ENCODE data around the gene BMF. TPM values are rescaled to one million over a fixed set of nuclear protein-coding genes. Genes with fewer than 3 reads are reported as not detected.
"Not testable (repeated sequence)": the region's sequence is repeated elsewhere in the genome, so short reads cannot be mapped to it uniquely, and the experiment has no call there.

Gene BMF
- total RNA-seq, 1 donor from 2014 or later = 46.6 TPM

- TF ChIP-seq CTCF (IDR thresholded peaks at IDR 0.05) = no peak
- no peak overlapping the region for H3K27ac Mint-ChIP-seq (ENCODE audit: unreplicated experiment)
- DNase-seq (ENCODE audit: extremely low spot score, unreplicated experiment) = no peak
- peaks cover 6% of the 10 kb centered on the region for H3K27me3 Mint-ChIP-seq (ENCODE audit: unreplicated experiment)
- H3K36me3 Mint-ChIP-seq (ENCODE audit: unreplicated experiment) = no peaks in the 10 kb centered on the region
- H3K9me3 Mint-ChIP-seq (ENCODE audit: unreplicated experiment) = no peaks in the 10 kb centered on the region
- H3K4me3 Mint-ChIP-seq (ENCODE audit: unreplicated experiment) = no peak overlapping the region
- no peaks in the 10 kb centered on the region for H3K4me1 Mint-ChIP-seq (ENCODE audit: unreplicated experiment)
These were observed 28.9 kb upstream of the BMF start for GRCh38 chr15:40137303-40138200.

- H3K36me3 Mint-ChIP-seq (ENCODE audit: unreplicated experiment) = no peaks in the 10 kb centered on the region
- H3K4me1 Mint-ChIP-seq (ENCODE audit: unreplicated experiment) = no peaks in the 10 kb centered on the region
- H3K9me3 Mint-ChIP-seq (ENCODE audit: unreplicated experiment) = no peaks in the 10 kb centered on the region
- no peak for DNase-seq (ENCODE audit: extremely low spot score, unreplicated experiment)
- TF ChIP-seq CTCF (IDR thresholded peaks at IDR 0.05) = no peak
- no peak overlapping the region for H3K27ac Mint-ChIP-seq (ENCODE audit: unreplicated experiment)
- no peak overlapping the region for H3K4me3 Mint-ChIP-seq (ENCODE audit: unreplicated experiment)
- peaks cover 9% of the 10 kb centered on the region for H3K27me3 Mint-ChIP-seq (ENCODE audit: unreplicated experiment)
These were observed 28.0 kb upstream of the BMF start for GRCh38 chr15:40136470-40137302.

GRCh38 chr15:40135846-40136450, 27.3 kb upstream of the BMF start:
- not testable (repeated sequence) for H3K9me3 Mint-ChIP-seq (ENCODE audit: unreplicated experiment); H3K36me3 Mint-ChIP-seq (ENCODE audit: unreplicated experiment); H3K27ac Mint-ChIP-seq (ENCODE audit: unreplicated experiment); H3K4me1 Mint-ChIP-seq (ENCODE audit: unreplicated experiment); H3K4me3 Mint-ChIP-seq (ENCODE audit: unreplicated experiment); DNase-seq (ENCODE audit: extremely low spot score, unreplicated experiment)
- H3K27me3 Mint-ChIP-seq (ENCODE audit: unreplicated experiment) = peaks cover 15% of the 10 kb centered on the region

GRCh38 chr15:40134885-40135284, 26.2 kb upstream of the BMF start:
- no peak overlapping the region for H3K4me3 Mint-ChIP-seq (ENCODE audit: unreplicated experiment)
- DNase-seq (ENCODE audit: extremely low spot score, unreplicated experiment) = no peak
- H3K36me3 Mint-ChIP-seq (ENCODE audit: unreplicated experiment) = no peaks in the 10 kb centered on the region
- H3K27me3 Mint-ChIP-seq (ENCODE audit: unreplicated experiment) = peaks cover 15% of the 10 kb centered on the region
- no peak overlapping the region for H3K27ac Mint-ChIP-seq (ENCODE audit: unreplicated experiment)
- H3K9me3 Mint-ChIP-seq (ENCODE audit: unreplicated experiment) = no peaks in the 10 kb centered on the region
- H3K4me1 Mint-ChIP-seq (ENCODE audit: unreplicated experiment) = no peaks in the 10 kb centered on the region
- TF ChIP-seq CTCF (IDR thresholded peaks at IDR 0.05) = no peak

- no peak overlapping the region for H3K27ac Mint-ChIP-seq (ENCODE audit: unreplicated experiment)
These were observed 24.9 kb upstream of the BMF start for GRCh38 chr15:40133544-40133943.

More at GRCh38 chr15:40133544-40133943, 24.9 kb upstream of the BMF start:
- no peak for DNase-seq (ENCODE audit: extremely low spot score, unreplicated experiment)
- H3K4me3 Mint-ChIP-seq (ENCODE audit: unreplicated experiment) = no peak overlapping the region
- peaks cover 25% of the 10 kb centered on the region for H3K27me3 Mint-ChIP-seq (ENCODE audit: unreplicated experiment)
- no peaks in the 10 kb centered on the region for H3K9me3 Mint-ChIP-seq (ENCODE audit: unreplicated experiment)
- no peak for TF ChIP-seq CTCF (IDR thresholded peaks at IDR 0.05)
- H3K36me3 Mint-ChIP-seq (ENCODE audit: unreplicated experiment) = no peaks in the 10 kb centered on the region
- no peaks in the 10 kb centered on the region for H3K4me1 Mint-ChIP-seq (ENCODE audit: unreplicated experiment)

Measured in osteocyte (in vitro differentiated cells).